GM21447 (cell line): Measurements from ENCODE around the gene C16orf87.
A peak's percentile ranks its signal among the peaks of the same experiment; 100 is the strongest.
"Not testable (repeated sequence)": the region's sequence is repeated elsewhere in the genome, so short reads cannot be mapped to it uniquely, and the experiment has no call there.

Source experiments
- ATAC-seq: cut with Tn5 transposase; IDR thresholded peaks from one replicate; pipeline ENCODE4 v1.9.1; 2021; ENCODE audit not compliant: unreplicated experiment

The C16orf87 gene

GRCh38 chr16:46830902-46831647, at the start of gene C16orf87:
C16orf87 (minus strand) TSS chr16:46831180; CDS start chr16:46831149, 31 bp downstream.
- ATAC-seq, result peak; percentile 94

- ATAC-seq, result no peak
Observed at GRCh38 chr16:46875243-46875642, 44.3 kb upstream of the C16orf87 start.

GRCh38 chr16:46873201-46873600, 42.2 kb upstream of the C16orf87 start:
- ATAC-seq, result no peak

- ATAC-seq, result no peak
Observed at GRCh38 chr16:46871597-46871996, 40.6 kb upstream of the C16orf87 start.

GRCh38 chr16:46868891-46869290, 37.9 kb upstream of the C16orf87 start:
- ATAC-seq, result not testable (repeated sequence)

- not testable (repeated sequence) for ATAC-seq
Observed at GRCh38 chr16:46867486-46867885, 36.5 kb upstream of the C16orf87 start.

GRCh38 chr16:46866286-46866685, 35.3 kb upstream of the C16orf87 start:
- no peak for ATAC-seq

GRCh38 chr16:46862555-46863447, 31.8 kb upstream of the C16orf87 start:
- no peak for ATAC-seq

GRCh38 chr16:46859719-46860152, 28.8 kb upstream of the C16orf87 start:
- ATAC-seq, result no peak

- no peak for ATAC-seq
Observed at GRCh38 chr16:46858151-46858550, 27.2 kb upstream of the C16orf87 start.

GRCh38 chr16:46857368-46857945, 26.5 kb upstream of the C16orf87 start:
- no peak for ATAC-seq

GRCh38 chr16:46855389-46855788, 24.4 kb upstream of the C16orf87 start:
- ATAC-seq, result no peak

GRCh38 chr16:46854846-46855245, 23.9 kb upstream of the C16orf87 start:
- no peak for ATAC-seq

- ATAC-seq, result no peak
Observed at GRCh38 chr16:46853713-46854443, 22.9 kb upstream of the C16orf87 start.

GRCh38 chr16:46852130-46852529, 21.1 kb upstream of the C16orf87 start:
- ATAC-seq, result no peak

- ATAC-seq, result peak; percentile 59
Observed at GRCh38 chr16:46850619-46851555, 19.9 kb upstream of the C16orf87 start.

- ATAC-seq, result no peak
Observed at GRCh38 chr16:46848768-46849764, 18.1 kb upstream of the C16orf87 start.

- no peak for ATAC-seq
Observed at GRCh38 chr16:46845952-46846351, 15.0 kb upstream of the C16orf87 start.

GRCh38 chr16:46844771-46845170, 13.8 kb upstream of the C16orf87 start:
- ATAC-seq, result no peak
